Esophagus muscularis mucosa (tissue), 3 donors: ENCODE data around the gene PCBP3.

Experiments used
- POLR2A ChIP-seq: fragments of 450-650 bp; IDR thresholded peaks from one replicate; pipeline ENCODE4 v1.6.1; 2017; ENCODE audit warnings: antibody characterized with exemption, moderate library complexity, mild to moderate bottlenecking, low read depth
- TF ChIP-seq, protein P1 (sequence below), 3 experiments: fragments of 200-600 bp in 2 of 3; fragments of 450-650 bp in 1 of 3; sonication (generic) in 2 of 3; IDR thresholded peaks; one replicate each; pipeline ENCODE4 v1.5.1; 2017 to 2019; ENCODE audit warnings: antibody characterized with exemption in 3 of 3, mild to moderate bottlenecking in 2 of 3, moderate library complexity in 1 of 3

DNA sequence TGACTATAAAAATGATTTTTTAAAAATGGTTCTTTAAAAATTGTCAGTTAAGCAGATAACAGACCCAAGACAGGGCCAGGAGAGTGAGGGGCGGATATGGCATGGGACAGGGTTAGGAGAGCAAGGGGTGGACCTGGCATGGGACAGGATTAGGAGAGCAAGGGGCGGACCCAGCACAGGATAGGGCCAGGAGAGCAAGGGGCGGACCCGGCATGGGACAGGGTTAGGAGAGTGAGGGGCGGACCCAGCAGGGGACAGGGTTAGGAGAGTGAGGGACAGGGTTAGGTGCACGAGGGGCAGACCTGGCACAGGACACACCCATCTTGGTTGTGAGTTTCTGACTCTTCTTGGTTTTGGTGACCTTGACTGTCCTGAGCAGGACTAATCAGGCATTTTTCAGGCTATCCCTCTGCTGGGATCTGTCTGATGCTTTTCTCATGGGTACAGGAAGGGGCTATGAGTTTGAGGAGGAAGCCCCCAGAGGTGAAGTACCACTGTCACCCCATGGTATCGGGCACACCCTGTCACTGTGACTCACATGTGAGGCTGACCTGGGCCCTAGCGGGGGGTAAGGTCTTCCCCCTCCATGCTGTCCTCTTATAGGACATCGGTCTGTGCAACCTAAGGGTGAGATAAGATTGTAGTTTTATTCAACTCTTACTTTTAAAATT, 179.0 kb downstream of the PCBP3 start:
- TF ChIP-seq, protein P1, sequence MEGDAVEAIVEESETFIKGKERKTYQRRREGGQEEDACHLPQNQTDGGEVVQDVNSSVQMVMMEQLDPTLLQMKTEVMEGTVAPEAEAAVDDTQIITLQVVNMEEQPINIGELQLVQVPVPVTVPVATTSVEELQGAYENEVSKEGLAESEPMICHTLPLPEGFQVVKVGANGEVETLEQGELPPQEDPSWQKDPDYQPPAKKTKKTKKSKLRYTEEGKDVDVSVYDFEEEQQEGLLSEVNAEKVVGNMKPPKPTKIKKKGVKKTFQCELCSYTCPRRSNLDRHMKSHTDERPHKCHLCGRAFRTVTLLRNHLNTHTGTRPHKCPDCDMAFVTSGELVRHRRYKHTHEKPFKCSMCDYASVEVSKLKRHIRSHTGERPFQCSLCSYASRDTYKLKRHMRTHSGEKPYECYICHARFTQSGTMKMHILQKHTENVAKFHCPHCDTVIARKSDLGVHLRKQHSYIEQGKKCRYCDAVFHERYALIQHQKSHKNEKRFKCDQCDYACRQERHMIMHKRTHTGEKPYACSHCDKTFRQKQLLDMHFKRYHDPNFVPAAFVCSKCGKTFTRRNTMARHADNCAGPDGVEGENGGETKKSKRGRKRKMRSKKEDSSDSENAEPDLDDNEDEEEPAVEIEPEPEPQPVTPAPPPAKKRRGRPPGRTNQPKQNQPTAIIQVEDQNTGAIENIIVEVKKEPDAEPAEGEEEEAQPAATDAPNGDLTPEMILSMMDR (IDR thresholded peaks at IDR 0.05), result no peak
- TF ChIP-seq POLR2A, result no peak
